Erythroblast (primary cell): ENCODE results near the gene WASF3.

ENCODE experiments used
- GATA1 ChIP-seq: IDR thresholded peaks from 2 replicates; pipeline ENCODE4 v1.6.1; 2011; ENCODE audit warnings: low read depth, mild to moderate bottlenecking, control low read depth, low read length, moderate library complexity
- POLR2A ChIP-seq: IDR thresholded peaks from 2 replicates; pipeline ENCODE4 v1.6.1; 2011; ENCODE audit warnings: mild to moderate bottlenecking, low read length

- no peak for TF ChIP-seq POLR2A
- TF ChIP-seq GATA1 = no peak
Observed at GRCh38 chr13:26549713-26550112, 7.8 kb upstream of the WASF3 start.
